HG02588 (cell line): Measurements from ENCODE around the gene RFX6.
A peak's percentile ranks its signal among the peaks of the same experiment; 100 is the strongest.

ENCODE experiments used
- ATAC-seq: cut with Tn5 transposase; IDR thresholded peaks from one replicate; pipeline ENCODE4 v1.9.1; 2021; ENCODE audit warnings: mild to moderate bottlenecking, moderate library complexity; ENCODE audit not compliant: unreplicated experiment

The RFX6 gene

GRCh38 chr6:116969211-116969863 is 92.3 kb downstream of the RFX6 start:
- ATAC-seq: peak; percentile 80

GRCh38 chr6:116971959-116972358 is 94.9 kb downstream of the RFX6 start:
- no peak for ATAC-seq

DNA sequence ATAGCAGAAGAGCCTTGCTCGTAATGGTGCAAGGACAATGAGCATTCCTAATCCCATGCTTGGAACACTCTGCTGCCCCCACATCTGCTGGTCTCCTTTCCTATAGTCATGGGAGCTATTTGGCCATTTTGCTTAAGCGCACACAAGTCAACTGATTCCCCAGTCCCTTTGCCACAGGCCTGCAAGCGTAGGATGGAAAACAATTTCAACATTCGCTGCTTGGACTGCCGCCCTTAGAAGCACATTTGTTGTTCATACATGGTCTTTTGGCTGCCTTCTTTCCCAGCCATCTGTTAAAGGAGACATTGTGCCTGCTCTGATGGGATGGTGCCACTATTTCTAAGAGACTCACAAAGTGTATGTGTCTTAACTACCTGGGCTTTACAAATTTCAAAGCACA is 96.9 kb downstream of the RFX6 start:
- no peak for ATAC-seq

DNA sequence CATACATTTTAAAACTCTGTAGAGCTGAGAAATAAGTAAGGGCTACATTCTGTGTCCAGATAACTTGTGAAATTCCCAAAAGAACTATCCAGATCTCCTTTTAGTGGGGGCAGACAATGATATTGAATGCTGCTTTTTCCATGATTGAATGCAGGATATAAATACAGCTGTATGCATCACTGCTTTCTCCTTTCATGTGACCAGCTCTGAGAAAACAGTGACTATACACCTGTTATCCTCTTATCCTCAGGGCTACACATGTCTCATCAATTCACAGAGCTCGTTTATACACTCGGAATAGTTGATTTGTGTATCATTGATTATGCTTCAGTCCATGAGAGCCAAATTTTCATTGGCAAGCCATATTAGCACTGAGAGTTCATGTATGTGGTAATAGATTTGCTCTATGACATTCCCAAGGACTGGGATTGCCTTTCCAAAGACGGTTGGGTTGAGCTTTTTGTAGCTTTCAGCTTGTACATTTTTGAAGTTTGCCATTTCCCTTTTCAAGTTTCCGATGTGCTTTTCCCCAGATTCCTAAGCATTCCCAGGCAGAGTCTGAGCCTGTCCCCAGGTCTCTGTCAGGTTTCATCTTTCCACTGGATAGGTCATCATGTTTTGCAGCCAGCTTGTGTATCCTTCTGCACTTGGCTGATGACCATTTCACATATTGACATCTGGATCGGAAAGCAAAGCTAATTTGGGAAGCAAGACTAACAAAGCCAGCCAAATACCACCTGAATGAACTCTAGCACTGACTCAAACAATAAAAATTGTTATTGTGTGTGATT is 97.7 kb downstream of the RFX6 start:
- no peak for ATAC-seq

DNA sequence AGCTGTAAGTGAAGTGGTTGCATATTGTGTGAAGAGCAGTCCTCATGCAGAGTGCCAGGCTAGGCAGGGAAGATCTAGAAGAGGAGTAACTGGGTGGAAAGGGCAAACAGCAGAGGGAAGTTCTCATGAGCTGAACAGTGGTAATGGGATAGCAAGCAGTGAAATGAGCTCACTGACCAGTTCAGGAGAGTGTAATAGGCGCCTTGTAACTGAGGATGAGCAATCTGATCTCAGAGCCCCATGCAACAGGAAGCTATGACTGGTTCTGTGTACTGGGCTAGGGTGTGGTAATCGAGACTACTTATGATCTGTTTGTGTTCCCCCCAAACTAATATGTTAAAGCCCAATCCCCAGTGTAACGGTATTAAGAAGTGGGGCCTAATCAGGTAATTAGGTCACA is 98.6 kb downstream of the RFX6 start:
- ATAC-seq: no peak

- no peak for ATAC-seq
Observed at GRCh38 chr6:116979560-116979959, 102.5 kb downstream of the RFX6 start.
